GM12878 (cell line): ENCODE data around the gene TOPBP1. TPM values are rescaled to one million over a fixed set of nuclear protein-coding genes. Genes with fewer than 3 reads are reported as not detected.

Experiments used
- ATAC-seq: fragments of 200-7000 bp; cut with Tn5 transposase; 3 replicates; pipeline ENCODE4 v1.9.1; 2020; ENCODE audit warnings: mild to moderate bottlenecking, moderate library complexity
- BruUV-seq: library from RNA; stranded (reverse); fragments of 400-500 nt; replicated peaks from 2 replicates; lab custom pipeline; 2021; lab: Mats Ljungman, UMichigan
- CTCF ChIA-PET: fragments of 300-600 bp; sonication (Branson Sonifier 250); formaldehyde crosslinking; extraction: SDS; loops from one replicate; lab custom pipeline; 2021; ENCODE audit warnings: inconsistent platforms; lab: Yijun Ruan, JAX
- POLR2A ChIA-PET: fragments of 350-600 bp; formaldehyde crosslinking; extraction: SDS; loops from one replicate; lab custom pipeline; 2021; ENCODE audit warnings: inconsistent platforms; lab: Charles Lee
- RAD21 ChIA-PET: fragments of 300-600 bp; sonication (Branson Sonifier 250); formaldehyde crosslinking; loops from one replicate; lab custom pipeline; 2023; ENCODE audit warnings: antibody characterized with exemption; ENCODE audit not compliant: unreplicated experiment; lab: Charles Lee
- SMC1A ChIA-PET: fragments of 300-600 bp; sonication (Branson Sonifier 250); formaldehyde crosslinking; loops from one replicate; lab custom pipeline; 2023; ENCODE audit not compliant: unreplicated experiment, uncharacterized antibody; lab: Charles Lee
- DNase-seq: peaks from one replicate; pipeline ENCODE4 v3.0.0-alpha.2; 2011; ENCODE audit warnings: low read depth, low spot score
- FAIRE-seq: peaks from 3 replicates; lab custom pipeline; 2011; peaks lifted over from hg19 to GRCh38; lab: Jason Lieb, UNC
- H2AFZ ChIP-seq: 2 replicates; pipeline ENCODE4 v1.6.0; 2011; ENCODE audit warnings: low read depth, low read length, control low read depth; ENCODE audit not compliant: control insufficient read depth
- H3K27ac ChIP-seq: 2 replicates; pipeline ENCODE4 v1.5.1; 2011; ENCODE audit warnings: control low read depth; ENCODE audit not compliant: control insufficient read depth, insufficient read depth
- H3K27me3 ChIP-seq, 2 experiments: replicated peaks in 1 of 2; 2 replicates each; pipeline versions ENCODE4 v1.6.0 to v1.6.1; 2011; ENCODE audit warnings: low read length in 1 of 2; ENCODE audit not compliant: control insufficient read depth in 2 of 2, insufficient read depth in 2 of 2
- H3K36me3 ChIP-seq, 2 experiments: 2 replicates each; pipeline ENCODE4 v1.5.1; 2011; ENCODE audit warnings: low read length in 1 of 2; ENCODE audit not compliant: control insufficient read depth in 2 of 2, insufficient read depth in 2 of 2
- H3K4me1 ChIP-seq: 2 replicates; pipeline ENCODE4 v1.6.1; 2011; ENCODE audit warnings: mild to moderate bottlenecking, low read length, moderate library complexity, mixed read lengths; ENCODE audit not compliant: control insufficient read depth, insufficient read depth
- H3K4me2 ChIP-seq: 2 replicates; pipeline ENCODE4 v1.6.0; 2011; ENCODE audit warnings: control low read depth; ENCODE audit not compliant: control insufficient read depth, insufficient read depth
- H3K4me3 ChIP-seq: fragments of 200-600 bp; sonication (generic); 2 replicates; pipeline ENCODE4 v1.5.1; 2016
- H3K79me2 ChIP-seq: 2 replicates; pipeline ENCODE4 v1.6.0; 2011; ENCODE audit warnings: low read length; ENCODE audit not compliant: control insufficient read depth, insufficient read depth
- H3K9ac ChIP-seq: 2 replicates; pipeline ENCODE4 v1.8.0; 2011; ENCODE audit warnings: low read length, control low read depth, mixed read lengths; ENCODE audit not compliant: control insufficient read depth, insufficient read depth
- H3K9me3 ChIP-seq: replicated peaks from 3 replicates; pipeline ENCODE4 v1.5.1; 2011; ENCODE audit warnings: mild to moderate bottlenecking, low read length; ENCODE audit not compliant: control insufficient read depth, insufficient read depth
- H4K20me1 ChIP-seq: 2 replicates; pipeline ENCODE4 v1.6.0; 2011; ENCODE audit not compliant: control insufficient read depth, insufficient read depth
- CHD4 ChIP-seq: fragments of 200-600 bp; sonication (generic); IDR thresholded peaks from 2 replicates; pipeline ENCODE4 v1.6.1; 2016; ENCODE audit warnings: mild to moderate bottlenecking
- EGR1 ChIP-seq, 2 experiments: IDR thresholded peaks; 1 replicate in 1 of 2; 2 replicates in 1 of 2; pipeline ENCODE4 v1.6.1; 2011 to 2012; ENCODE audit warnings: low read depth in 2 of 2, low read length in 2 of 2, borderline replicate concordance in 1 of 2, mild to moderate bottlenecking in 1 of 2, moderate library complexity in 1 of 2
- ETV6 ChIP-seq, 2 experiments: fragments of 450-650 bp in 1 of 2; IDR thresholded peaks in 1 of 2; conservative IDR thresholded peaks in 1 of 2; 2 replicates each; pipeline ENCODE4 v1.6.1; 2014; ENCODE audit warnings: antibody characterized with exemption in 1 of 2, borderline replicate concordance in 1 of 2, low read depth in 1 of 2, mild to moderate bottlenecking in 1 of 2, moderate library complexity in 1 of 2
- FOXM1 ChIP-seq: IDR thresholded peaks from 2 replicates; pipeline ENCODE4 v1.6.1; 2012; ENCODE audit warnings: low read depth, mild to moderate bottlenecking, inconsistent platforms, low read length, moderate library complexity
- MXI1 ChIP-seq: fragments of 150-350 bp; IDR thresholded peaks from 2 replicates; pipeline ENCODE4 v1.6.1; 2011; ENCODE audit warnings: low read depth, mild to moderate bottlenecking, inconsistent platforms, low read length, improper control_type of control experiment
- NR2C1 ChIP-seq: fragments of 450-650 bp; IDR thresholded peaks from 2 replicates; pipeline ENCODE4 v1.6.1; 2017; ENCODE audit warnings: antibody characterized with exemption, mild to moderate bottlenecking, moderate library complexity
- RAD51 ChIP-seq: fragments of 450-650 bp; IDR thresholded peaks from 2 replicates; pipeline ENCODE4 v1.6.1; 2016; ENCODE audit warnings: moderate library complexity, mild to moderate bottlenecking, inconsistent platforms
- SIN3A ChIP-seq: IDR thresholded peaks from 2 replicates; pipeline ENCODE4 v1.6.1; 2012; ENCODE audit warnings: low read depth, low read length, improper control_type of control experiment
- SRF ChIP-seq, 2 experiments: IDR thresholded peaks; 2 replicates each; pipeline ENCODE4 v1.6.1; 2011; ENCODE audit warnings: low read depth in 2 of 2, low read length in 2 of 2, mild to moderate bottlenecking in 1 of 2, moderate library complexity in 1 of 2
- WGBS: methylation state at CpG from one replicate; pipeline ENCODE4 v1.1.6; 2016; ENCODE audit warnings: low lambda C conversion rate; ENCODE audit not compliant: insufficient replicate concordance, insufficient coverage; ENCODE audit errors: missing lambda C conversion rate; 5-methylcytosine and 5-hydroxymethylcytosine counted together
- in situ Hi-C: fragments of 300-500 bp; cut with MboI; formaldehyde crosslinking; loops from 9 replicates; pipeline ENCODE4 v1.14.3; 2018; ENCODE audit warnings: mixed read lengths
- intact Hi-C: fragments of 100-400 bp; cut with micrococcal nuclease; formaldehyde crosslinking; loops from one replicate; pipeline ENCODE4 v1.14.2; 2022; ENCODE audit not compliant: unreplicated experiment
- polyA plus RNA-seq, 11 experiments: library from polyadenylated mRNA; depleted of rRNA in 4 of 11; unstranded in 6 of 11; stranded (reverse) in 5 of 11; fragments of >200 nt; fragmentation: Nextera tagmentation in 4 of 11; fragmentation: Illumina TruSeq in 1 of 11; extraction: Ambion mirVana in 4 of 11; extraction: Trizol in 1 of 11; gene quantifications; 1 replicate in 1 of 11; 2 replicates in 10 of 11; pipeline versions ENCODE4 v1.2.1 to v1.2.3, GENCODE V29; 2011 to 2016; ENCODE audit warnings: inconsistent platforms in 2 of 11, missing spikeins in 2 of 11, low read depth in 1 of 11
- total RNA-seq, 4 experiments: library from RNA; depleted of rRNA in 3 of 4; stranded (reverse); fragments of >200 nt in 3 of 4; fragmentation: Illumina TruSeq in 1 of 4; extraction: Trizol in 1 of 4; gene quantifications; 2 replicates each; pipeline versions ENCODE4 v1.2.1 to v1.2.3, GENCODE V29; 2013 to 2021
- TF ChIP-seq, protein P1 (sequence below): fragments of 450-650 bp; IDR thresholded peaks from 2 replicates; pipeline ENCODE4 v1.6.1; 2017; ENCODE audit warnings: mild to moderate bottlenecking, moderate library complexity
- TF ChIP-seq, protein P2 (sequence below): fragments of 450-650 bp; IDR thresholded peaks from 2 replicates; pipeline ENCODE4 v1.6.1; 2016; ENCODE audit warnings: mild to moderate bottlenecking, moderate library complexity, borderline replicate concordance
- TF ChIP-seq, protein P3 (sequence below): fragments of 450-650 bp; formaldehyde crosslinking; IDR thresholded peaks from 2 replicates; pipeline ENCODE4 v1.4.0; 2022; ENCODE audit warnings: mild to moderate bottlenecking, moderate library complexity

The TOPBP1 gene
- total and polyA plus RNA-seq, 10 of the 15 experiments (the other 5 are each of a cell fraction or from before 2014, with no cell fraction given) = 18.3 to 99.3 (median 61.5) TPM

DNA sequence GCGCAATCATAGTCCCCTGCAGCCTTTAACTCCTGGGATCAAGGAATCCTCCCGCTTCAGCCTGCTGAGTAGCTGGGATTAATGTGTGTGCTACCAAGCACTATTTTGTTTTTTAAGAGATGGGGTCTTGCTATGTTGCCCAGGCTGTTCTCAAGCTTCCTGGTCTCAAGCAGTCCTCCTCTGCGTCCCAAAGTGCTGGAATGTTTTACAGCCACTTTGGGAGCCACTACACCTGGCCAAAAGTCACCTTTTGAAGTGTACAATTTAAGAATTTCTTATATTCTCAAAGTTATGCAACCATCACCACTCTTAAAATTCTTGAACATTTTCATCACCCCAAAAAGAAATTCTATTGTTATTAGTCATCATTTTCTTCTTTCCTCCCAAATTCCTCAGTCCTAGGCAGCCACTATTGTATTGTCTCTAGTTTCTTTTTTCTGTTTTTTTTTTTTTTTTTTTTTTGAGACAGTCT lies 70.4 kb downstream of the TOPBP1 start:
- no TSS peak for BruUV-seq
- peaks cover 4 to 24% of the 10 kb centered on the region in 2 experiments for H3K36me3 ChIP-seq
- no peak overlapping the region for H3K4me2 ChIP-seq
- 81% methylated on average over 3 of the region's 3 CpGs for WGBS
- in situ Hi-C loops (no loop called here), intact Hi-C loops (no loop called here)
- FAIRE-seq = no peak
- ChIA-PET RAD21 (interaction anchor here (0.6 to 1.4 kb wide), 2 partner anchors 84 to 144 kb away, joined by 3 read pairs; no protein-coding TSS in a partner anchor), POLR2A (no interaction called here), SMC1A (interaction anchor here (0.9 to 1.7 kb wide), 3 partner anchors 8 to 13 kb away, joined by 3 to 7 read pairs (median 3); no protein-coding TSS in a partner anchor), CTCF (no interaction called here)
- peaks cover 15% of the 10 kb centered on the region for H3K4me1 ChIP-seq
- no peaks in the 10 kb centered on the region for H4K20me1 ChIP-seq
- no peak overlapping the region for H2AFZ ChIP-seq
- peaks cover 10% of the 10 kb centered on the region for H3K79me2 ChIP-seq
- no peaks in the 10 kb centered on the region for H3K27me3 ChIP-seq
- no peak for ATAC-seq
- no peak overlapping the region for H3K9ac ChIP-seq
- H3K9me3 ChIP-seq = no peaks in the 10 kb centered on the region
- DNase-seq = no peak
- no peak overlapping the region for H3K27ac ChIP-seq
- H3K4me3 ChIP-seq = no peak overlapping the region
- TF ChIP-seq ETV6 (conservative IDR thresholded peaks at IDR 0.05 in 1 of 2, IDR thresholded peaks at IDR 0.05 in 1 of 2; ENCODE audit: borderline replicate concordance in 1 of 2, low read depth in 1 of 2) (no peak), CHD4 (no peak), EGR1 (IDR thresholded peaks at IDR 0.05; ENCODE audit: borderline replicate concordance in 1 of 2, low read depth in 2 of 2, low read length in 2 of 2) (no peak), MXI1 (no peak), RAD51 (no peak), SRF (IDR thresholded peaks at IDR 0.05; ENCODE audit: low read depth in 2 of 2, low read length in 2 of 2) (no peak), FOXM1 (no peak), SIN3A (no peak), NR2C1 (no peak)
- TF ChIP-seq, protein P1, sequence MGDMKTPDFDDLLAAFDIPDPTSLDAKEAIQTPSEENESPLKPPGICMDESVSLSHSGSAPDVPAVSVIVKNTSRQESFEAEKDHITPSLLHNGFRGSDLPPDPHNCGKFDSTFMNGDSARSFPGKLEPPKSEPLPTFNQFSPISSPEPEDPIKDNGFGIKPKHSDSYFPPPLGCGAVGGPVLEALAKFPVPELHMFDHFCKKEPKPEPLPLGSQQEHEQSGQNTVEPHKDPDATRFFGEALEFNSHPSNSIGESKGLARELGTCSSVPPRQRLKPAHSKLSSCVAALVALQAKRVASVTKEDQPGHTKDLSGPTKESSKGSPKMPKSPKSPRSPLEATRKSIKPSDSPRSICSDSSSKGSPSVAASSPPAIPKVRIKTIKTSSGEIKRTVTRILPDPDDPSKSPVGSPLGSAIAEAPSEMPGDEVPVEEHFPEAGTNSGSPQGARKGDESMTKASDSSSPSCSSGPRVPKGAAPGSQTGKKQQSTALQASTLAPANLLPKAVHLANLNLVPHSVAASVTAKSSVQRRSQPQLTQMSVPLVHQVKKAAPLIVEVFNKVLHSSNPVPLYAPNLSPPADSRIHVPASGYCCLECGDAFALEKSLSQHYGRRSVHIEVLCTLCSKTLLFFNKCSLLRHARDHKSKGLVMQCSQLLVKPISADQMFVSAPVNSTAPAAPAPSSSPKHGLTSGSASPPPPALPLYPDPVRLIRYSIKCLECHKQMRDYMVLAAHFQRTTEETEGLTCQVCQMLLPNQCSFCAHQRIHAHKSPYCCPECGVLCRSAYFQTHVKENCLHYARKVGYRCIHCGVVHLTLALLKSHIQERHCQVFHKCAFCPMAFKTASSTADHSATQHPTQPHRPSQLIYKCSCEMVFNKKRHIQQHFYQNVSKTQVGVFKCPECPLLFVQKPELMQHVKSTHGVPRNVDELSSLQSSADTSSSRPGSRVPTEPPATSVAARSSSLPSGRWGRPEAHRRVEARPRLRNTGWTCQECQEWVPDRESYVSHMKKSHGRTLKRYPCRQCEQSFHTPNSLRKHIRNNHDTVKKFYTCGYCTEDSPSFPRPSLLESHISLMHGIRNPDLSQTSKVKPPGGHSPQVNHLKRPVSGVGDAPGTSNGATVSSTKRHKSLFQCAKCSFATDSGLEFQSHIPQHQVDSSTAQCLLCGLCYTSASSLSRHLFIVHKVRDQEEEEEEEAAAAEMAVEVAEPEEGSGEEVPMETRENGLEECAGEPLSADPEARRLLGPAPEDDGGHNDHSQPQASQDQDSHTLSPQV = no peak
- TF ChIP-seq, protein P2, sequence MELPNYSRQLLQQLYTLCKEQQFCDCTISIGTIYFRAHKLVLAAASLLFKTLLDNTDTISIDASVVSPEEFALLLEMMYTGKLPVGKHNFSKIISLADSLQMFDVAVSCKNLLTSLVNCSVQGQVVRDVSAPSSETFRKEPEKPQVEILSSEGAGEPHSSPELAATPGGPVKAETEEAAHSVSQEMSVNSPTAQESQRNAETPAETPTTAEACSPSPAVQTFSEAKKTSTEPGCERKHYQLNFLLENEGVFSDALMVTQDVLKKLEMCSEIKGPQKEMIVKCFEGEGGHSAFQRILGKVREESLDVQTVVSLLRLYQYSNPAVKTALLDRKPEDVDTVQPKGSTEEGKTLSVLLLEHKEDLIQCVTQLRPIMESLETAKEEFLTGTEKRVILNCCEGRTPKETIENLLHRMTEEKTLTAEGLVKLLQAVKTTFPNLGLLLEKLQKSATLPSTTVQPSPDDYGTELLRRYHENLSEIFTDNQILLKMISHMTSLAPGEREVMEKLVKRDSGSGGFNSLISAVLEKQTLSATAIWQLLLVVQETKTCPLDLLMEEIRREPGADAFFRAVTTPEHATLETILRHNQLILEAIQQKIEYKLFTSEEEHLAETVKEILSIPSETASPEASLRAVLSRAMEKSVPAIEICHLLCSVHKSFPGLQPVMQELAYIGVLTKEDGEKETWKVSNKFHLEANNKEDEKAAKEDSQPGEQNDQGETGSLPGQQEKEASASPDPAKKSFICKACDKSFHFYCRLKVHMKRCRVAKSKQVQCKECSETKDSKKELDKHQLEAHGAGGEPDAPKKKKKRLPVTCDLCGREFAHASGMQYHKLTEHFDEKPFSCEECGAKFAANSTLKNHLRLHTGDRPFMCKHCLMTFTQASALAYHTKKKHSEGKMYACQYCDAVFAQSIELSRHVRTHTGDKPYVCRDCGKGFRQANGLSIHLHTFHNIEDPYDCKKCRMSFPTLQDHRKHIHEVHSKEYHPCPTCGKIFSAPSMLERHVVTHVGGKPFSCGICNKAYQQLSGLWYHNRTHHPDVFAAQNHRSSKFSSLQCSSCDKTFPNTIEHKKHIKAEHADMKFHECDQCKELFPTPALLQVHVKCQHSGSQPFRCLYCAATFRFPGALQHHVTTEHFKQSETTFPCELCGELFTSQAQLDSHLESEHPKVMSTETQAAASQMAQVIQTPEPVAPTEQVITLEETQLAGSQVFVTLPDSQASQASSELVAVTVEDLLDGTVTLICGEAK = no peak
- TF ChIP-seq, protein P3, sequence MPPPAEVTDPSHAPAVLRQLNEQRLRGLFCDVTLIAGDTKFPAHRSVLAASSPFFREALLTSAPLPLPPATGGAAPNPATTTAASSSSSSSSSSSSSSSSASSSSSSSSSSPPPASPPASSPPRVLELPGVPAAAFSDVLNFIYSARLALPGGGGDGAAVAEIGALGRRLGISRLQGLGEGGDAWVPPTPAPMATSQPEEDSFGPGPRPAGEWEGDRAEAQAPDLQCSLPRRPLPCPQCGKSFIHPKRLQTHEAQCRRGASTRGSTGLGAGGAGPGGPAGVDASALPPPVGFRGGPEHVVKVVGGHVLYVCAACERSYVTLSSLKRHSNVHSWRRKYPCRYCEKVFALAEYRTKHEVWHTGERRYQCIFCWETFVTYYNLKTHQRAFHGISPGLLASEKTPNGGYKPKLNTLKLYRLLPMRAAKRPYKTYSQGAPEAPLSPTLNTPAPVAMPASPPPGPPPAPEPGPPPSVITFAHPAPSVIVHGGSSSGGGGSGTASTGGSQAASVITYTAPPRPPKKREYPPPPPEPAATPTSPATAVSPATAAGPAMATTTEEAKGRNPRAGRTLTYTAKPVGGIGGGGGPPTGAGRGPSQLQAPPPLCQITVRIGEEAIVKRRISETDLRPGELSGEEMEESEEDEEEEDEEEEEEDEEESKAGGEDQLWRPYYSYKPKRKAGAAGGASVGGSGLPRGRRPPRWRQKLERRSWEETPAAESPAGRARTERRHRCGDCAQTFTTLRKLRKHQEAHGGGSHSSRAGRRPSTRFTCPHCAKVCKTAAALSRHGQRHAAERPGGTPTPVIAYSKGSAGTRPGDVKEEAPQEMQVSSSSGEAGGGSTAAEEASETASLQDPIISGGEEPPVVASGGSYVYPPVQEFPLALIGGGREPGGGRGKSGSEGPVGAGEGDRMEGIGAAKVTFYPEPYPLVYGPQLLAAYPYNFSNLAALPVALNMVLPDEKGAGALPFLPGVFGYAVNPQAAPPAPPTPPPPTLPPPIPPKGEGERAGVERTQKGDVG (CRISPR knock-in tag) = no peak
